Spinal cord (tissue), 10 donors: ENCODE measurements around the gene ATP1B2. TPM values are rescaled to one million over a fixed set of nuclear protein-coding genes. Genes with fewer than 3 reads are reported as not detected.

Experiments
- DNase-seq, 6 donors: peaks; one replicate each; pipeline versions ENCODE4 v3.0.0 to v3.0.0-alpha.2; 2013 to 2015; ENCODE audit warnings: low spot score in 6 of 6, low read depth in 4 of 6
- H3K27ac ChIP-seq: one replicate; pipeline ENCODE4 v1.5.1; 2013; ENCODE audit warnings: low read depth, low read length, control low read depth
- H3K27me3 ChIP-seq: one replicate; pipeline ENCODE4 v1.6.1; 2013; ENCODE audit warnings: low read length; ENCODE audit not compliant: control insufficient read depth, insufficient read depth
- H3K36me3 ChIP-seq: one replicate; pipeline ENCODE4 v1.6.1; 2013; ENCODE audit warnings: low read length; ENCODE audit not compliant: control insufficient read depth, insufficient read depth
- H3K4me1 ChIP-seq: one replicate; pipeline ENCODE4 v1.6.1; 2013; ENCODE audit warnings: low read length; ENCODE audit not compliant: control insufficient read depth, insufficient read depth
- H3K4me3 ChIP-seq: one replicate; pipeline ENCODE4 v1.5.1; 2013; ENCODE audit warnings: low read depth, low read length, control low read depth
- H3K9me3 ChIP-seq: one replicate; pipeline ENCODE4 v1.6.1; 2013; ENCODE audit warnings: low read length; ENCODE audit not compliant: control insufficient read depth, insufficient read depth
- WGBS: methylation state at CpG from one replicate; pipeline ENCODE4 v1.1.5; 2013; ENCODE audit warnings: missing lambda C conversion rate; ENCODE audit not compliant: insufficient coverage; 5-methylcytosine and 5-hydroxymethylcytosine counted together
- long read RNA-seq, 4 donors: transcript quantifications; one replicate each; lab custom pipeline, GENCODE V29; 2026
- polyA plus RNA-seq, 2 donors: library from polyadenylated mRNA; unstranded; fragments of 120-200 nt; gene quantifications; one replicate each; pipeline ENCODE4 v1.2.1, GENCODE V29; 2013; ENCODE audit not compliant: insufficient read length in 2 of 2
- total RNA-seq, 2 donors: library from RNA; depleted of rRNA in 1 of 2; stranded (reverse); fragments of 120-200 nt in 1 of 2; fragments of >200 nt in 1 of 2; gene quantifications; one replicate each; pipeline versions ENCODE4 v1.2.3 to v1.2.4, GENCODE V29; 2013 to 2014
- donor health status: healthy.

Gene ATP1B2
- total RNA-seq (10 to 100 TPM; 29.1 to 46.7 TPM), polyA plus RNA-seq (100 to 1,000 TPM; 301 to 332 TPM)
- long read RNA-seq, donor 1, transcript ATP1B2-201 (7 exons, 3,153 nt): major isoform, 87 of 160 reads
- long read RNA-seq, donor 1, partial matches to known transcripts: 73 of 160 reads
- long read RNA-seq, donor 1, other reads (novel, unspliced or antisense): 0 of 160 reads
- long read RNA-seq, donor 2, transcript ATP1B2-201 (7 exons, 3,153 nt): major isoform, 46 of 129 reads
- long read RNA-seq, donor 2, partial matches to known transcripts: 83 of 129 reads
- long read RNA-seq, donor 2, other reads (novel, unspliced or antisense): 0 of 129 reads
- long read RNA-seq, donor 3, transcript ATP1B2-201 (7 exons, 3,153 nt): major isoform, 34 of 133 reads
- long read RNA-seq, donor 3, partial matches to known transcripts: 99 of 133 reads
- long read RNA-seq, donor 3, other reads (novel, unspliced or antisense): 0 of 133 reads
- long read RNA-seq, donor 4, partial matches to known transcripts: 0 of 2 reads
- long read RNA-seq, donor 4, other reads (novel, unspliced or antisense): 0 of 2 reads

- Histone ChIP-seq H3K9me3 (no peaks in the 10 kb centered on the region), H3K4me3 (peak within 1 kb of the TSS; percentile 88), H3K27me3 (no peaks in the 10 kb centered on the region), H3K36me3 (peaks cover 21% of the 10 kb centered on the region), H3K4me1 (peaks cover 44% of the 10 kb centered on the region), H3K27ac (peak within 1 kb of the TSS; percentile 84)
- 0% methylated on average over 28 of the region's 34 CpGs for WGBS
- peak in 4 of 6 donors; percentile 70 to 97 (median 90) for DNase-seq
These were observed at the start of gene ATP1B2 for GRCh38 chr17:7650509-7651096. ATP1B2 (plus strand) TSS chr17:7650926; CDS start chr17:7651519, 593 bp downstream.

GRCh38 chr17:7606280-7606679 lies 44.4 kb upstream of the ATP1B2 start:
- Histone ChIP-seq H3K27ac (no peak overlapping the region), H3K9me3 (no peaks in the 10 kb centered on the region), H3K4me1 (peaks cover 2% of the 10 kb centered on the region), H3K36me3 (peaks cover 48% of the 10 kb centered on the region), H3K27me3 (no peaks in the 10 kb centered on the region), H3K4me3 (no peak overlapping the region)
- no peak for DNase-seq
- WGBS: 100% methylated on average over 2 of the region's 4 CpGs

GRCh38 chr17:7610641-7611040 lies 40.1 kb upstream of the ATP1B2 start:
- DNase-seq: no peak
- H3K27me3 ChIP-seq: no peaks in the 10 kb centered on the region
- WGBS: 100% methylated on average over 1 of the region's 2 CpGs
- H3K4me1 ChIP-seq: peaks cover 16% of the 10 kb centered on the region
- H3K9me3 ChIP-seq: no peaks in the 10 kb centered on the region
- H3K36me3 ChIP-seq: peaks cover 11% of the 10 kb centered on the region
- no peak overlapping the region for H3K27ac ChIP-seq
- no peak overlapping the region for H3K4me3 ChIP-seq

GRCh38 chr17:7611635-7612293 lies 39.0 kb upstream of the ATP1B2 start:
- Histone ChIP-seq H3K4me3 (no peak overlapping the region), H3K27me3 (no peaks in the 10 kb centered on the region), H3K4me1 (peaks cover 16% of the 10 kb centered on the region), H3K36me3 (peaks cover 8% of the 10 kb centered on the region), H3K27ac (no peak overlapping the region), H3K9me3 (no peaks in the 10 kb centered on the region)
- DNase-seq: no peak
- no CpG with 5 or more reads among the region's 3 CpGs for WGBS

GRCh38 chr17:7612294-7612640 lies 38.5 kb upstream of the ATP1B2 start:
- Histone ChIP-seq H3K36me3 (peaks cover 8% of the 10 kb centered on the region), H3K27ac (no peak overlapping the region), H3K4me1 (peaks cover 16% of the 10 kb centered on the region), H3K27me3 (no peaks in the 10 kb centered on the region), H3K4me3 (no peak overlapping the region), H3K9me3 (no peaks in the 10 kb centered on the region)
- no peak for DNase-seq
- WGBS: 75% methylated on average over 1 of the region's 1 CpG

GRCh38 chr17:7613769-7614424 lies 36.8 kb upstream of the ATP1B2 start:
- Histone ChIP-seq H3K4me1 (peaks cover 16% of the 10 kb centered on the region), H3K27me3 (no peaks in the 10 kb centered on the region), H3K4me3 (peak overlapping the region; percentile 86), H3K9me3 (no peaks in the 10 kb centered on the region), H3K36me3 (peaks cover 6% of the 10 kb centered on the region), H3K27ac (peak overlapping the region; percentile 64)
- DNase-seq: peak in 1 of 6 donors; percentile 3
- WGBS: 7% methylated on average over 20 of the region's 20 CpGs

GRCh38 chr17:7614425-7615264 lies 36.1 kb upstream of the ATP1B2 start, which contains the start of gene FXR2:
FXR2 (minus strand) TSS chr17:7614897; CDS start chr17:7614532, 365 bp downstream.
- peak; percentile 97 to 100 (median 100) for DNase-seq
- H3K4me3 ChIP-seq: peak within 1 kb of the TSS; percentile 86
- peaks cover 6% of the 10 kb centered on the region for H3K36me3 ChIP-seq
- peak within 1 kb of the TSS; percentile 78 for H3K27ac ChIP-seq
- H3K4me1 ChIP-seq: peaks cover 16% of the 10 kb centered on the region
- under 1% methylated on average over 92 of the region's 93 CpGs for WGBS
- H3K9me3 ChIP-seq: no peaks in the 10 kb centered on the region
- no peaks in the 10 kb centered on the region for H3K27me3 ChIP-seq

GRCh38 chr17:7615265-7615747 lies 35.4 kb upstream of the ATP1B2 start:
- H3K27me3 ChIP-seq: no peaks in the 10 kb centered on the region
- H3K27ac ChIP-seq: peak overlapping the region; percentile 78
- peaks cover 6% of the 10 kb centered on the region for H3K36me3 ChIP-seq
- DNase-seq: no peak
- peak overlapping the region; percentile 44 for H3K4me3 ChIP-seq
- WGBS: 9% methylated on average over 15 of the region's 28 CpGs
- H3K4me1 ChIP-seq: peaks cover 16% of the 10 kb centered on the region
- H3K9me3 ChIP-seq: no peaks in the 10 kb centered on the region
